HL-60 (cell line): Measurements from ENCODE around the gene EVX1.

Experiments
- CTCF ChIP-seq: IDR thresholded peaks from one replicate; pipeline ENCODE4 v1.5.1; 2011; ENCODE audit warnings: low read length, control low read depth, inconsistent platforms; ENCODE audit not compliant: insufficient read depth
- GABPA ChIP-seq: IDR thresholded peaks from 2 replicates; pipeline ENCODE4 v1.6.1; 2012; ENCODE audit warnings: low read depth
- POLR2AphosphoS5 ChIP-seq: IDR thresholded peaks from 2 replicates; pipeline ENCODE4 v1.6.1; 2012; ENCODE audit warnings: low read depth
- REST ChIP-seq: IDR thresholded peaks from 2 replicates; pipeline ENCODE4 v1.6.1; 2012; ENCODE audit warnings: low read depth; ENCODE audit not compliant: insufficient replicate concordance
- SPI1 ChIP-seq: IDR thresholded peaks from 2 replicates; pipeline ENCODE4 v1.6.1; 2012; ENCODE audit warnings: low read depth, mild to moderate bottlenecking, borderline replicate concordance

GRCh38 chr7:27245798-27246691 is 3.4 kb downstream of the EVX1 start:
- TF ChIP-seq POLR2AphosphoS5 = no peak
- TF ChIP-seq CTCF = no peak
- TF ChIP-seq REST = no peak
- TF ChIP-seq GABPA = no peak
- no peak for TF ChIP-seq SPI1
